CD4-positive, alpha-beta T cell treated with Interleukin-6 for 4 hours (primary cell): ENCODE results near the gene PLXNA2.

Experiments
- DNase-seq: peaks from one replicate; pipeline ENCODE4 v3.0.0-alpha.2; 2020; ENCODE audit warnings: mixed read lengths

PLXNA2 gene

DNA sequence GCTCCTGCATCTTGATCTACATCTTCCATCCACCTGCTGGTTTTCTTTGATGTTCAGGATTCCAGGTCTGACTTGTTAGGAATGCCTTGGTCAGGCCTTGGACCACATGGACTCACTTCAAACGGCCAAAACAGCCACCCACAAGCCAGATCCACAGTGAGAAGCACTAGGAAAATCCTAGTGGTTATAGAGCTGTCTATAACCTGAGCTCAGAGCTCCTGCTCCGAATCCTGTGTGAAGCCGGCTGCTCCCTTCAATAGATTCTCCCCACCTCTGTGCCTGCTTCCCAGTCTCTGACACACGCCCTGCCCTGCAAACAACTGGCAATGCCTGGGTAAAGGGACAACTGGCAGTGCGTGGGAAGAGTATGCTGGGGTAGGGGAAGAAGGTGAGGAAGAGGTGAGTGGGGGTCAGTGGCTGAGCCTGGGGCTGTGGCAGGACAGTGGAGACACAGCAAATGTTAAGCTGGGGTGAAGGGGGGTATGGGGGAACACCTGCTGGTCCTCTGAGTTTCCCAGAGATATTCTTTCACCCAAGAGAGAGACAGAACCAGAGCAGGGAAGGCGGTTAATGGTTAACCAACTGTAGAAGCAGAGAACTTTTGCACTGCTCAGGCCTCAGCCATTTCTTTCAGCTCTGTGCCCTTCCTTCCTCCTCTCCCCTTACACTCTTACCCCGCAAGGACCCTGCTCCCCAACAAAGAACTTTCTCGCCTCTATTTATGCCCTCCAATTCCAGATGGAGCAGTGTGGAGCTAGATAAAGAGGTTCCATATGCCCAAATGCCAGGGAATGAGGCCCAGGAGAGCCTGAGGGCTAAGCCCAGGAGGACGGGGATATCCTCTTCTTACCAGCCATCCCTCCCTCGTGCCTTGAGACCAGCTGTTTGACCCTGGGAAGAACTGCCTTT is 4.5 kb downstream of the PLXNA2 start:
- DNase-seq = no peak

DNA sequence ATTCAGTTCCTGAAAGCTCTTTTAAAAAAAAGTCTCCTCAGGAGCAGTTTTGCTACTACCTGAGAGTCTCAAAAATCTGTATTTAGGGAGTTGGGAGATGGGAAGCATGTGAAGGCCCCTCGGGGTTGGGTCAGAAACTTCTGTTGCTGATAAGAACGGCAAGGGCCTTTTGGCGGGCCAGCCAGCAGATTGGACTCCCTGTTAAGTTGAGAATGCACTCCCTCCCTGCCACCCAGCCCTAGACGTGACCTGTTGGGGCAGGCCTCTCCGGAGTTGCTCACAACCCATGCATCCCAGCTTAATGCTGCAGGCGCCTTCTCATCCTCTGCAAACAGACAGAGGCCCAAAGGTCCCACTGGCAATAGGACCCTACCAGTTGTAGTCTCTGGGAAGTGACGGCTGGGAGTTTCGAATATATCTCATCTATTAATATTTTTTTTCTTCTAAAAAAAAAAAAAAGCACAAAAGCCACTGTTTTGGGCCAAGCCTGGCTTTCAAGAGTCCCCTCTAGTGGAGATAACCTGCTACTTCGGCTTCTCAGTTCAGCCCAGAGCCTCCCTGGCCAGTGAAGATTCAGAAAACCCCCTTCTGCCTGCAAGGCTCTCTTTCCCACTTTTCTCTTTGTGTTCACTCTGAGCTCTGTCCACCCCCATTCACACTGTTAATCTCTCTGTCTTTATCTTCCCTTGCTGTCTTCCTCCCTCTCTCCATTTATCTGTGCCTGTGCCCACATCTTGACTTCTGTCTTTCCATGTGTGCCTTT is 5.3 kb downstream of the PLXNA2 start:
- DNase-seq = no peak

DNA sequence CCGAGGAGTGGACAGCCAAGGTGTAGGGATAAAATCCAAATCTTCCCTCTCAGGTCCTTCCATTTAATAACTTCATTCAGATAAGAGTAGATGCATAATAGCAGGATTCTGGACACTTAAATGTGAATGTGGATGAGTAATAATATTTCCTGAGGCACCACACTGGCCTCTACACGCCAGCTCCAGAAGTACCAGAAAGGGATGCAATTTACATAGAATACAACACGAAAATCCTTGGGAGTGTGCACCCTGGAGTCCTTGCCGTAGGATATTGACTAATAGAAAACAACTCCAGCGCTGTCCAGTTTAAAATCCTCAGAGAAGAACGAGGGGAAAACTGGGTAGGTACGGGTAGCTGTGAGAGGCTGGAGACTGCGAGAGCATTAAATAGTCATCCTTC is 6.9 kb downstream of the PLXNA2 start:
- no peak for DNase-seq

DNA sequence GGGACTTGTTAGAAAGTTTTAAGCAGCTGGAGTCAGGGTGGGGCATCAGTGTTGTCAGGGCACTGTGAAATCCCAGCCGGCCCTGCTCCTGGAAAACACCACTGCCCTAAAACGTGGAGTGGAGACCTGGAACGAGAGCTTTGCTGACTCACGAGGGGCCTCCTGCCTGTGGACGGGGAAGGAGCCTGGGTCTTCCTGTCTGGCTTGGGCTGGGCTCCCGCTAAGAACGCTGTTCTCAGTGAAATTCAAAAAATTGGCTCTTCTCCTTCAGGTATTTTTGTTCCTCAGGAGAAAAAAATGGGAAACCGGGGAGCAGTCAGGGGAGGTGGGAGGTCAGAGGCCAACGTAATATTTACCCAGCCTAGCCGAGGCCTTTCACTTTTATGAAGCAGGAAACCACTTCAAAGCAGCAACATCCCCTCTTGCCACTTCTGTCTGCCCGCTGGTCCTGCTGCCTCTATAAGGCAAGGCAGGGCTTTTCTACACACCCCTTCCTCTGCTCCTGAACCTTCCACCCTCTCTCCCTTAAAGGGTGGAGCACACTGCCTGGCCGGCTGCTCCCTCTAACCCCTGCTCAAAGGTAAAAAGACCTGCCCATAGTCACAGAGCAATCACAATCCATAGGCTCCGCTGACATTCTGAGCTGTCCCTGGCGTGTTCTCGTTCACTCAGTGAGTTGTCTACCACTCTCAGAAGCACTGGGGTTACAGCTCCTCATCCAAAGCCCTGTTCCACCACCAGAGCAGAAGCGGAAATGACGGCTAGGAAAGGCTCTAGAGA is 8.0 kb downstream of the PLXNA2 start:
- no peak for DNase-seq

DNA sequence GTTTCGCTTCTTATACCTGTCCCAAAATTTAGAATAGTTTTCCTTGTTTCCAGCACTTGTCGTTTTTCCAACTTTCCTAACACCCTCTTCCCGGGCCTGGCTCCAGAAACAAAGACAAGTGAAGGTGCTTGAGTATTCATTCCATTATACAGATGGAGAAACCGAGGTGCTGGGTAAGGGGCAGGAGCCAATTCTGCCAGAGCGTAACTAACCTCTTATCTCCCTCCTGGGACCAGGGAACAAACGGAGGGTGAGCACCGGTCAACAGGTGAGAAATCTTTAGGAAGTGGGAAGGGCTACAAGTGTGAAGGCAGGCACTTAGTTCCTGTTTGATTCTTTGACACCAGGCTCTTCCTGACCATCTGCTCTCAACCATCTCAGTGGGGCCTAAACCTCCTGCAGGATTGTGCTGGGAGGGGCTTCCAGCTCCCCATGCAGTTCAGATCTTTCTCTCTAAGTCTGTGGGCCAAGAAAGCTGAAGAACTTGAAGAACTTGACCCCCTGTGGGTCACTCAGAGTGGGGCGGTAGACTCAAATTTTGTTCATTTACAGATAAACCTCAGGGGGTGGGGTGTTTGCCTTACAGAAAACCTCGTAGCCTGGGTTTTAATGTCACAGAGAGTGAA is 8.7 kb downstream of the PLXNA2 start:
- DNase-seq = no peak

DNA sequence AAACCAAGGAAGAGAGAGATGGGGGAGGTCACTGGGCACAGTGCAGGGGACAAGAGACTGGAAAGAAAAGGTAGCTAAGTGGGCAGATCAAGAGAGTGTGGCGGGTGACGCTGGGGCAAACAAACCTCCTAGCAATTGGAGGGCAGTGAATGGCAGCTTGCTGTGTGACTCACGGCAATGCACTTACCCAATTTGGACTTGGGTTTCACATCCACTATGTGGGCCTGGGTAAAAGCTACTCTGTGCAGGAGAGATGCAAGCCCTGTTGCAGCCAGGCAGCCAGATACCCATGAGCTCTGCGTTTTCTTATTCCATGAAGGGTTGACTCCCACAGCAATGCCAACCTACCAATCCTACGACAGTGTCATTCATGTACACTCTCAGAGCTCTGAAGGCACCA is 9.5 kb downstream of the PLXNA2 start:
- DNase-seq = no peak

DNA sequence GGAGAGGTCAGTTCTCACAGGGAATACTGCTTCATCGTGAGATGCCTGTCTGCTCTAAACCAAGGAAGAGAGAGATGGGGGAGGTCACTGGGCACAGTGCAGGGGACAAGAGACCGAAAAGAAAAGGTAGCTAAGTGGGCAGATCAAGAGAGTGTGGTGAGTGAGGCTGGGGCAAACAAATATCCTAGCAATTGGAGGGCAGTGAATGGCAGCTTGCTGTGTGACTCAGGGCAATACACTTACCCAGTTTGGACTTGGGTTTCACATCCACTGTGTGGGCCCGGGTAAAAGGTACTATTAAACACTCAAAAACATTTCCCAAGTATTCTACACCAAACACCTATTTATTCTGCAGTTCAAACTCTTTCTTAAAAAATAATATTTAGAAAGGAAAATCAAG is 10.2 kb downstream of the PLXNA2 start:
- no peak for DNase-seq

DNA sequence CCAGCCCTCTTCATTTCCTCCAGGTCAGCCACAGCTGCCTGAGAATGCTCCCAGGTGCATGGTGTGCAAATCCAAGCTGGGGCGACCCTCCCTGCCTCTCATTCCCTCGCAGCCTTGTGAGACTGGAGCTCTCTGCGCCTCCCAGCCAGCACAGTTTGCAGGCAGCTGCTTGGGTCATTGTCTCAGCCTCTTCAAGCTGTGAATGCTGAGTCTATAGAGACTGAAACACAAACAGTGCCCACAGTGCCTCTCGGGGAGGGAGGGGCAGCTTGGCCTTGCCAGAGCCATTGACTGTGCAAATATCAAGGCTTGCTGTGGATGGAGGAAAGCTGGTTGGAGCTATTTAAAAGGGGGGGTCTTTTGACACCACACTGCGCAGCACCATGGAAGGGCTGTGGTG is 10.6 kb downstream of the PLXNA2 start:
- no peak for DNase-seq

DNA sequence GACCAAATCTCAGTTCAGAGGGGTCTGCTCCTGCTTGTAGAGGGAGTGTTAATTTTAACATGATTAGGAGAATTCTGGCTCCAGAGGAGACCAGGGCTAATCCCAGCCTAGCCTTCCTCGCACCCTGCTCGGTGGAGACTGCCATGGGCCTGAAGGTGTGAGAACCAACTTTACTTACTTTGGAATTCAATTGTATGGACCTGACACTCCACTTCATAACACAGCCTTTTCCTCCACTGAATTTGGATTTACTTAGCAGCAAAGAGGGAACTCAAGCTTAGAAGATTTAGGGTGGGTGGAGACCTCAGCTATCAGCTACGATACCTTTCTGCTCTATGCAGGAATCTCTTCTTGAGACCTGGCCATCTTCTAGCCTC is 11.5 kb downstream of the PLXNA2 start:
- DNase-seq = no peak

DNA sequence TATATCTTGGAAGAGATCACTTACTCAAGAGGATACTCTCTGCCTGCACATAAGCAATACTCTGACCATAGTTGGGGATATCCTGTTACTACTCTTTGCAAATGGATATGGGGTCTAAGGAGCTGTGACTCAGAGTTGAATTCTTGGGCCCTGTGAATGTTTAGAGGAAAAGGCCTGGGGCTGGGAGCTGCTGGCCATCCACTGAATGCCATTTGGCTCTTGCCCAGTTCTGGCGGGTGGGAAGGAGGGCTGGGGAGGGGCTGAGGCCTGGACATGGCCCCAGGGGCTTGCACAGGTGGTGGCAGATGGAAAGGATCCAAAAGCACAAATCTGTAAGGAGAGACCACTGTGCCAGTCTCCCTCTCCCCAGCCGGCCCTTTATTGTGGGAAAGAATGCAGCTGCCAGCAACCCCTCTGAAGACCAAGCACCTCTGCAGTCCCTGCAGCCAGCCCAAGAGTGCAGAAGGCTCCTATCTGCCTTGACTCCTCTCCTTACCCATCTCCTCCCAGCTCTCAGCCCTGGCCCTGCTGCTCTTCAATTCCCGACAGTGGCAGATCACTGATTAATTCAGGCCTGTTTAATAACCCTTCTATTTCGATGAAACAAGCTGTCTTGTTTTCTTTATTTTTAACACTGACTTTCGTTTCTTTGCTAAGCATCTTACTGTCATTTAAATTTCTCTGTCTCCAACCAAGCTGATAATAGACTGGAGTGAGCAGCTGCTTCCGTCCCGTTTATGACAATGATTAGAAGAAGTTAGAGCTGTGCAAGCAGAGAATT is 12.1 kb downstream of the PLXNA2 start:
- no peak for DNase-seq

DNA sequence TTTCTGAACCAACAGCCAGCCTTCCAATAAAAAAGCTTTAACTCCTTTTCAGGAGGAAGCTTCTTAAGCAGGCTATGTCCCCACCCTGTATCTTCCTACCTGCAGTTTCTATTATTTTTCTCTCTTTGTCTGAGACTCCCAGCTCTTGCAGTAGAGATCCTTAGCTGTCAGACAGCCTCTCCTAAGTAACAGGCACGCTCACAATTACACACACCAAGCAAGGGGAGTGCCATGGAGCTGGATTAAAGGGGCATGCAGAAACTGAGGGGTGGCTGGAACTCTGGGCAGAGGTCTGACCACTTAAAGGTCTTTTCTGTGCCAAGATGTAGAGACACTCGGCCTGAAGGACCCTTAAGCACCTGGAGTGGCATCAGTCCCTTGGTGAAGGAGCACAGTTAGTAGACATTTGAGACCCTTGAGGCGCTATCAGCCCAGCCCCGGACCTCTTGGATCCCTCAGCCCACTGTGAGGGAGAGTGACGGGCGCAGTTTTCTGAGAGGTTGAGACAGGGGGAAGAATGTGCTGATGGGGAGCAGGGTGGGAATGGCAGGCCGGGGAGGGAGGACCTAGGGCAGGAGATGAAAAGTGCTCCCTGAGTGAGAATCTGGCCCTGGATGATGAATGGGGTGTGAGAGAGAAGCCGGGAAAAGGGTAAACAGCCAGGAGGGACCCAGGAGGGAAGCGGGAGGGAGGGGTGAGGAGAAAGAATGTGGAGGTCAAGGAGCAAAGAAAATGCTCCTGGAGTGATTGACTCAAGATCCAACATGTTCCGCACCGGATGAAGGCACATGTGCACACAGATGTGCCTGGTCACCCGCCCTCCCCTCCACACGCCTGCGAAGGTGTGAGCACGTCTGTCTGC is 13.3 kb downstream of the PLXNA2 start:
- DNase-seq = no peak

DNA sequence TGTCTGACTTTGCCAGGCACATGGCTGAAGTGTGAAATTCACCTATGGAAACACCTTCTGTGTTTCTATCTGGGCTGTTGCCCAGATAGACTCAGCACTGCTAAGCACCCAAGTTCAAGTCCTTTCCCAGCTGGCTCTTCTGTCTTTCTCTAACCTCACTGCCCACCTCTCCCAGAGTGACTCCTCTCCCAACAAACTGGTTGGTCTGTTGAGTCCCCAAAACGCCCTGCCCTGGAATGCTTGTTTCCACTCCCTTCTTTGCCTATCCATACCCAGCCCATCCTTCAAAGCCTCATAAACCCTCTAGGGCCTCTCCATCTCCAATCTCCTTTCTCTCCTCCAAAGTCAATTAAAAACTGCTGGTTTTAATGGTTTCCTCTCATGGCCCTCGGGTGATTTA is 15.6 kb downstream of the PLXNA2 start:
- DNase-seq = no peak

DNA sequence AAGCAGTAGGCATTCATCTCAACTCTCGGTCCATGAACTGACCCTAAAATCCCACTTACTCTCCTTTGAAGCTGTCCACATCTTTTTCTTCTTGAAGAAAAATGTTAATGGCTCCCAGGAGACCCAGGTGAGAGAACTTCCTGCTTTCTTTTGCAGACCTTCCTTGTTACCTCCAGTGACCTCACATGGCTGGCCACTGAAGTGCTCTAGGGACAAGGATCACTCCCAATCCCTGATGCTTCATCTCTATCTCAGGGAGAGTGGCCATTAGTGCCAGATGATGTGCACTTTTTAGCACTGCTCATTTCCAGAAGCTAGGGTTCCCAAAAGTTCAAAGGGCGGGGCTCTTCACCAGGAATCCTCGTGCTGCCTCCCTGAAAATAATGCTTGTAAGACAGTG is 16.2 kb downstream of the PLXNA2 start:
- DNase-seq = no peak

DNA sequence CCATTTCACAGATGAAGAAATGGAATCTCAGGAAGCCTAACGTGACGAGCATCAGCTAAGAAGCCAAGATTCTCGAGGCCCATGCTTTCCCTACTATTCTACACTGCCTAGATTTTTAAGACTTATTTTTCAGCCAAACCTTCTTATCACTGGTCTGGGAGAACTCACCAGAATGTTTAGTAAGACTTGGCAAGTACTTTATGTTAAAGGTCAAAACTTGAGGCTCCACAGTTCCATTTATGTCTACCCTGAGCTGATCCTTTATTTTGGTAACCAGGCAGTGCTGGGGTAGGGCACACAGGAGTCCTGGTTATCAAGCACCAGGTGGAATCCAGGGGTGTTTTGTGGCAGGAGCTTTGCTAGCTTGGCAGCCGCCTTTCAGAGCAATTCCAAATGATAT is 16.8 kb downstream of the PLXNA2 start:
- no peak for DNase-seq

DNA sequence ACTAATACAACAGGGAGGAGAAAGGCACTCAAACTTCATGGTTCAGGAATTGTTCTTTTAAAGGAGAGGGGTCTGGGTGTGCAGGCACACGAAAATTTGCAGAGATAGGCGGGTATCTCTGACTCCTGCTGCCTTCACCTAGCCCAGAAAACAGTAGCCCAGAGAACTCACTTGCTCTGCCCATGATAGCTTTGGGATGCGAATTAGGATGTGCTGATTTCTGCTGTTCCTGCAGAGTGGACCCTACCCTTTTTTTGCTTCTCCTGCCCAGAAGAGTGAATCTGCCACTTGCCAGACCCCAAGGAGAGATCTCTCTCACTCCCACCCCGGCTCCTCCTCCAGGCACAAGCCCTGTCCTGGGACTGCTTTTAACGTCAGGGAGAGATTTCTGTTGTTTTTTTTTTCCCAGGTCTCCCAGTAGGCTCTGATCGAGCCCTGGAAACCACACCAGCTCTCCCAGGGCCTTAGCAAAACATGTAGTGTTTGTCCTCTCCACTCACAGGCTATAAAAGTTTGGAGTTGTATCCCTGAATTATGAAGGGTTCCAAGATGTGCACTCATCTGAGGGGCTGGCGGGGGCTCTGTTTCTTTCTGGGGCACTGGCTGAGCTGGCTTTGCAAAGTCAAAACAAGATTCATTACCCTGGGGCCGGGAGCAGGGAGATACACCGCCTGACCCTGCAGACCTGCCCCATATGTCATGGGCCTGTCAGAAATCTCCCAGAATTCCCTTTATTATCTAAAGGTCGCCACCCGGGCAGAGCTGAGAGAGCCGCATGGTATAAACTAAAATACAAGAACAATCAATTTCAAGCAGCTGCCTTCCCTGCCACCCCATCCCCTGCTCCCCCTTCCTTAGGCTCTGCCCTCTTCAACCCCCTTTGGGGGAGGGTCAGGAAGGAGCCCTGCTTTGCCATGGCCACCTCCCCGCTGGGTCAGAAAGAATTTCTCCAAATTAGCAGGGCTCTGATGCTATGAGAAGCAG is 17.9 kb downstream of the PLXNA2 start:
- no peak for DNase-seq

DNA sequence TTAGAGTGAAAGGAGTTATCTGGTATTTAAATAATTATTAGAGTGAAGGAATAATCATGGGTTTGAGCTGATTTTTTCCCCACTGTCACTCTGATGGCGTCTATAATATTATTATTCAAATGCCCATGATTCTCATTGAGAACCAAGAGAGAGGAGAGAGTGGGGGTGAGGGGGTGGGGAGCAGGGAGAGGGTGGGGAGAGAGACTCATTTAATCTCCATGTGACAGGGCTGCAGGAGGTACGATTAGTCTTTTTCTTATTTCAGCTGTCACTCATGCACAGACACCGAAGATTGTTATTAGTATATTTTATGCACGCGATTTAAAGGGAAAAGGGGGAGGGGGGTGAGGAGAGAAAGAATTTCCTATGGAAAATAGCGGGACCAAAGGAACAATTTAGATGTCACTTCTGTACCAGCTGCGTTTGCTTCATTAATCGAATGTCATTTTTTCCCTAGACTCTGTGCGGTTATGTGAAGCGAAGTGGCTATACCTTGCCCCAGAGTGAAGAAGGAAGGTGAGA is 19.9 kb downstream of the PLXNA2 start:
- DNase-seq = no peak

DNA sequence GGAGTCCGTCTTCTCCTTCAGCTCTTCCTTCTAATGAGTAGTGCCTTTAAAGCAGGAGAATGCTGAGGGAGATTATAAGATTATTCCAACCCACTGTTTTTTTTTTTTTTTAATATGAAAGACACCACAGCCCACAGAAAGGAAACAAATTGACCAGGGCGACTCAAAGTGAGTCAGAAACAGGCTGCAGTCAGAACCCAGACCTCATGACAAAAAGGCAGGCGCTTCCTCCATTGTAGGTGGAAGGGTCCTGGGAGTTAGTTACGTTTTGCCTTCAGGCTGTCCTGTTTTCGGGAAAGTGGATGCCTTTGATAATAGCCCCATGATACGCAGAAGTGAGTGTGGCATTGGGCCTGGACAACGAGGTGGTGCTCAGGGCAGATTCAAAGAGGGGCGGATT is 21.0 kb downstream of the PLXNA2 start:
- no peak for DNase-seq

DNA sequence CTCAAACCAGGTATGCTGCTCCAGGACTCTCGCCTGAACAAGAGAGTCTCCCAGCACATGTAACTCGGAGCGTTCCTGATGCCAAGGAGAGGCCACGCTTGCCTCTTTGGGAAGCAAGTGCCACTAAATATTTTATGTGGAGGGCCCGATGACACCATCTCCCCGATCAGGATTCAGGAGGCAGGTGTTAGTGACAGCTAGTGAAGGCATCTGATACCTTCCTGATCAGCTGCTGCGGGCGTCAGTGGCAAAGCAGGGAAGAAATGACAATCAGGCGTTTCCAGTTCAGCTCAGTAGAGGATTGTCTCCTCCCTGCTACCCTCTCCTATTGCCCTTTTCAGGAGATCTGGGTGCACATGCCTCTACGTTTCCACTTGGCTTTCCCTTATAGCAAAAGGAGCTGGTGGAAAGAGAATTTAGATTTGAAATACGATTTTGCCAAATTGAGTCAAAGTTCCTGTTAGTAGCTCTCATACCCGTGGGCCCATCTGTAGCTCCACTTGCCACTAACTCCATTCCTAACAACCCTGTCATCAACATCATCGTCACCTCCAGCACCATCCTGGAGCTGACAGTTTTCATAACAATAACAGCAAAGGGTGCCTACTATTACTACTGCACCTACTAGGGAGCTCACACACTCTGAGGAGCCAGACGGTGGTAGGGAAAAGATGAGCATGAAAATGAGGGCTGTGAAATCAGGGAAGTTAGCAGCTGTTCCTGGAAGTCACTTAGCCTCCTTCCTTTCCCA is 21.6 kb downstream of the PLXNA2 start:
- DNase-seq = no peak

DNA sequence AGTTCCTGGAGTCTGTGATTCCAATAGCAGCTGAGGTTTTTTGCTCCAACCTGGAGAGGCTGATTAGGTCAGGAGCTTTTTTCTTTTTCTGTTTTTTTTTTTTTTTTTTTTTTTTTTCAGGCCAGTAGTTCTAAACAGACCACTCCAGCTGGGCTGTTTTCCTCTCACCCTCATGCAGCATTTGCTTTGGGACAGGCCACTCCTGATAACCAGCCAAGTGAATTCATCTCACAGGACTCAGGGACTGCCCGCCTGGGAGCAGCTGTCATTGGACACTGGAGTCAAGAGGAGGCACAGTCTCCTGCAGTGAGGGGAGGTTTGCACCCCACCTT is 22.9 kb downstream of the PLXNA2 start:
- DNase-seq = no peak
